ENCODE measurements around the gene TLCD3A. TPM values are rescaled to one million over a fixed set of nuclear protein-coding genes. Genes with fewer than 3 reads are reported as not detected.
"Not testable (repeated sequence)": the region's sequence is repeated elsewhere in the genome, so short reads cannot be mapped to it uniquely, and the experiment has no call there.

TLCD3A gene
- total RNA-seq, 2 experiments from 2014 or later: 5.6 to 5.8 TPM

DNA sequence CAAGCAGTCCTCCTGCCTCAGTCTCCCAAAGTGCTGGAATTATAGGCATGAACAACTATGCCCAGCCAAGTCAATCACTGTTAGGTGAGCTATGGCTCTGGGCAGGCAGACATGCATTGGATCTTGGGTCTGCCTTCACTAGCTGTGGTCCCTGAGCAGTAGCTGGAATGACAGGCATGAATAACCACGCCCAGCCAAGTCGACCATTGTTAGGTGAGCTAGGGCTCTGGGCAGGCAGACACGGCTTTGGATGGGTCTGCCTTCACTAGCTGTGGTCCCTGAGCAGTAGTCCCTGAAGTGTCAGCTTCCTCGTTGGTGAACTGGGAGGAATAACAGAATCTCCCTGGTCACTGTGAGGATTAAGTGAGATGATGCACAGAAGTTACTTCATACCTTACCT is 56.2 kb downstream of the TLCD3A start:
- no peaks in the 10 kb centered on the region for H3K27me3 Mint-ChIP-seq
- H3K9me3 Mint-ChIP-seq: no peaks in the 10 kb centered on the region
- no peak overlapping the region for H3K27ac Mint-ChIP-seq
- ChIA-PET POLR2A (interaction anchor here (0.5 kb wide), 1 partner anchor 19 kb away, joined by 8 read pairs; no protein-coding TSS in a partner anchor), CTCF (interaction anchor here (0.9 to 1.7 kb wide), 5 partner anchors 36 to 208 kb away, joined by 3 to 4 read pairs (median 3); partner anchors contain the start of gene TIMM22)
- peaks cover 14% of the 10 kb centered on the region for H3K4me1 Mint-ChIP-seq
- H3K36me3 Mint-ChIP-seq (ENCODE audit: low read depth): peaks cover 22% of the 10 kb centered on the region
- H3K4me3 Mint-ChIP-seq: no peak overlapping the region
- DNase-seq: no peak

DNA sequence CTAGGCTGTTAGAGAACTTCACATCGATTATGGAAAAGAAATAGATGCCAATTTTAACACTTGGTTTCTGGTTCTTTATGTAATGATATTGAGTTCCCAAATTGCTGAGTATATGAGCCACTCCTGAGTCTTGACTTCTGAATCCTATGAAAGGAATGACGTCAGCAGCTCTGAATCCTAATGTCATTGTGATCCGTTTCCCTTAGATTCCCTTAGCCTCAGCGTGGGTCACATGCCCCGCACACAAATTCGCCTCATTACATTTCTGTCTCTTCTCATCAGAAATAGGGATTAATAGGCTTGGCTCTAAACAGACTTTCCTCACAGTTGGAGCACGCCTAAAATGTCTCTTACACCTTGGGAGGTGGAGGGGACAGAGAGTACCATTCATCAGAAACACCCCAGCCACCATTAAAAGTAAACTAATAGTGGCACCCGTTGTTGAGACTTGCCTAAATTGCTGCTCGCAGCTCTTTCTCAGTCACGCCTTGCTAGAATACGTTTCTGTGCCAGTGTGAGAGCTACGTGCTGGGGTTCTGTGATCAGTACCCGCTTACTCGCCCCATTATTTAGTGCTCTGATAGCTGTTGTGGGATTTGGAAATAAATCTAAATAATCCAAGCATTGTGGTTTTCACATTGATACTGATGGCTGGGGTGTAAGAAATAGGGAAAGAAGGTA is 56.9 kb downstream of the TLCD3A start:
- CTCF ChIA-PET: interaction anchor here (1.0 to 1.7 kb wide), 3 partner anchors 37 to 208 kb away, joined by 3 to 4 read pairs (median 3); partner anchors contain the start of gene TIMM22
- peaks cover 22% of the 10 kb centered on the region for H3K36me3 Mint-ChIP-seq (ENCODE audit: low read depth)

DNA sequence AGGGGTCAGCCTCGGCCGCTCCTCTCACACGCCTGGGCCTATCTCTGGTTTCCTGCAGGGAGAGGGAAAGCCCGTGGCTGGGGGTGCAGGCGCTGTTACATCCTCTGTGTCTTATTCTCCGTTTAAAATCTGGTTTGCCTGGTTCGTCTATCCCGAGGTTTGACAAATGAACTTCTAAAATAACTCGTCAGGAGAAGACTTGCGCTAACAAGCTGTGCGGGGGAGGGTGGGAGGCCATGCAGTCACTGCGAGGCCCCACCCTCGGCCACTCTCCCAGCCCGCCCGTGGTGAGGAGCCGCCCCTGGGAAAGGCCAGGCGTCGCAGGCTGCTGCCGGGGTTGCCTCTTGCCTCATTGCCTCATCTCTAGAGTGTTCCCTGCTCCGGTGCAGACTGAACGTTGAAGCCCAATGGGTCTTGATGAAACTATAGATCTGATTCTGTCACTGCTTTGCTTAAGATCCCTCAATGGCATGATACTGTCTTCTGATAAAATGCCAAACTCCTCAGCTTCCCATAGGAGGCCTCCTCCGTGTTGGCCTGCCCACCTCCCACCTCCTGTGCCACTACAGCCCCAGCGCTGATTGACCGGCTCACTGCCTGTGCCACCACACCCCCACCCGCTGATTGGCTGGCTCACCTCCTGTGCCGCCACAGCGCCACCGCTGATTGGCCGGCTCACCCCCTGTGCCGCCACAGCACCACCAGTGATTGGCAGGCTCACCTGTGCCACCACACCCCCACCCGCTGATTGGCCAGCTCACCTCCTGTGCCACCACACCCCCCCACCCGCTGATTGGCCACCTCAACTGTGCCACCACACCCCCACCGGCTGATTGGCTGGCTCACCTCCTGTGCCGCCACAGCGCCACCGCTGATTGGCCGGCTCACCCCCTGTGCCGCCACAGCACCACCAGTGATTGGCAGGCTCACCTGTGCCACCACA is 57.8 kb downstream of the TLCD3A start:
- CTCF ChIA-PET: interaction anchor here (1.7 kb wide), 1 partner anchor 207 kb away, joined by 4 read pairs; the partner anchor contains the start of gene TIMM22
- H3K27ac Mint-ChIP-seq, H3K27me3 Mint-ChIP-seq, POLR2A ChIA-PET, H3K4me1 Mint-ChIP-seq, DNase-seq, H3K9me3 Mint-ChIP-seq, H3K4me3 Mint-ChIP-seq: not testable (repeated sequence)
- H3K36me3 Mint-ChIP-seq (ENCODE audit: low read depth): peaks cover 22% of the 10 kb centered on the region

More for the DNA sequence above, 56.9 kb downstream of the TLCD3A start:
- Mint-ChIP-seq H3K4me3 (no peak overlapping the region), H3K9me3 (no peaks in the 10 kb centered on the region), H3K27me3 (no peaks in the 10 kb centered on the region), H3K27ac (no peak overlapping the region), H3K4me1 (peaks cover 6% of the 10 kb centered on the region)
- no peak for DNase-seq
- POLR2A ChIA-PET: no interaction called here

DNA sequence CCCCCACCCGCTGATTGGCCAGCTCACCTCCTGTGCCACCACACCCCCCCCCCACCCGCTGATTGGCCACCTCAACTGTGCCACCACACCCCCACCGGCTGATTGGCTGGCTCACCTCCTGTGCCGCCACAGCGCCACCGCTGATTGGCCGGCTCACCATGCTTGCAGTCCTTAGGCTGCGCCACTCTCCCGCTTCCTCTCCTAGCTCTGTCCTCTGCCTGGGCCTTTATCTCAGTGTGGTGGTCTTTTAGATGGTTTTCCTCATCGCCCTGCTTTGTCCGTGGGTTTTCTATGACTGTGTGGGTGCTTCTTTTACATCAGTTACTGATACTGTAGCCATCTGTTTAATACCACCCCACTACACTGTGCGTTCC is 58.5 kb downstream of the TLCD3A start:
- CTCF ChIA-PET, POLR2A ChIA-PET, H3K4me3 Mint-ChIP-seq, H3K4me1 Mint-ChIP-seq, H3K27me3 Mint-ChIP-seq, H3K27ac Mint-ChIP-seq, H3K9me3 Mint-ChIP-seq, DNase-seq: not testable (repeated sequence)
- peaks cover 20% of the 10 kb centered on the region for H3K36me3 Mint-ChIP-seq (ENCODE audit: low read depth)

DNA sequence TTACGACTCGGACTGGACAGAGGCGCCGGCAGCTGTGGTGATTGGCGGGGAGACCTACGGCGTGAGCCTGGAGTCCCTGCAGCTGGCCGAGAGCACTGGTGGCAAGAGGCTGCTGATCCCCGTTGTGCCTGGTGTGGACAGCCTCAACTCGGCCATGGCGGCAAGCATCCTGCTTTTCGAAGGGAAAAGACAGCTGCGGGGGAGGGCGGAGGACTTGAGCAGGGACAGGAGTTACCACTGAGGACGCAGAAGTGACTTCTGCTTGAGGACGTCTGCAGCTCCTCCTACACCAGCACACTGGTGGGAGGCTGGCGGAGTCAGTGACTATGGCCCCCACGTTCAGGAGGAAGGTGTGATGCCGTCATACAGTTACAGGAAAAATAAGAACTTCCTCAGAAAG is 59.4 kb downstream of the TLCD3A start:
- ChIA-PET POLR2A (interaction anchor here (0.7 kb wide), 1 partner anchor 205 kb away, joined by 3 read pairs; the partner anchor contains the start of gene TIMM22), CTCF (interaction anchor here (1.2 kb wide), 1 partner anchor 190 kb away, joined by 4 read pairs; no protein-coding TSS in a partner anchor)
- H3K4me3 Mint-ChIP-seq: no peak overlapping the region
- H3K9me3 Mint-ChIP-seq: no peaks in the 10 kb centered on the region
- H3K27ac Mint-ChIP-seq: no peak overlapping the region
- no peaks in the 10 kb centered on the region for H3K27me3 Mint-ChIP-seq
- DNase-seq: no peak
- peaks cover 20% of the 10 kb centered on the region for H3K36me3 Mint-ChIP-seq (ENCODE audit: low read depth)
- peaks cover 7% of the 10 kb centered on the region for H3K4me1 Mint-ChIP-seq

DNA sequence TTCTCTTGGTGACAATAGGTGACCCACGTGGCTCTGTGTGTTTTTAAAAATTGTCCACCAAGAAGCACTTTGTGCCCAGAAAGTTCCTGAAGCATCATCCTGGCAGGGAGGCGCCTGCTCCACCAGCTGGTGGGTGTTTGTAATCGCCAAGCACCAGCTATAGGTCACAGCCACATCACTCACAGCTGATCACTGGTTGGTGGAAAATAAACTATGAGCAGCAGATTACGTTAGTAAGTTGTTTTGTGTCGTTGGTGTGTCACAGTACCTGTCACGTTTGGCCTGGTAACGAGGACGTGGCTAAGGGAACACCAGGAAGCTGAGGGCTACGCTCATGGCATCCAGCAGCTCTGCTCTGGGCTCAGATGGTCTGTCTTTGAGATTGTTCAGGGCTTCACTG is 59.9 kb downstream of the TLCD3A start:
- CTCF ChIA-PET: interaction anchor here (1.2 kb wide), 1 partner anchor 189 kb away, joined by 4 read pairs; no protein-coding TSS in a partner anchor
- H3K27me3 Mint-ChIP-seq: no peaks in the 10 kb centered on the region
- H3K9me3 Mint-ChIP-seq: no peaks in the 10 kb centered on the region
- POLR2A ChIA-PET: no interaction called here
- H3K4me3 Mint-ChIP-seq: no peak overlapping the region
- peaks cover 18% of the 10 kb centered on the region for H3K36me3 Mint-ChIP-seq (ENCODE audit: low read depth)
- H3K27ac Mint-ChIP-seq: no peak overlapping the region
- H3K4me1 Mint-ChIP-seq: peaks cover 7% of the 10 kb centered on the region
- DNase-seq: no peak

Other genes with a start within 250 kb of the TLCD3A start
- gene VPS53, start 17.8 kb upstream of the TLCD3A start, total RNA-seq: 10 to 100 TPM; 65.1 to 75.7 TPM
- gene GEMIN4, start 19.7 kb downstream of the TLCD3A start, total RNA-seq: 10 to 100 TPM; 29.1 to 35.7 TPM
- 10 to 100 TPM; 57.6 to 71.6 TPM for gene GLOD4, start 49.7 kb downstream of the TLCD3A start, total RNA-seq
- 10 to 100 TPM; 16.9 to 19.6 TPM for gene MRM3, start 49.8 kb downstream of the TLCD3A start, total RNA-seq
- gene NXN, start 247.2 kb downstream of the TLCD3A start, total RNA-seq: under 1 TPM; 0.22 to 0.65 TPM

Data from activated CD4-positive, alpha-beta T cell treated with anti-CD3 and anti-CD28 coated beads, Interleukin-2, amount 10 ng/mL, durations not matched to agents 7 days and 5 days (primary cell).